Renal cortex interstitium (tissue), 11 donors: Measurements from ENCODE around the gene TMC7. TPM values are rescaled to one million over a fixed set of nuclear protein-coding genes. Genes with fewer than 3 reads are reported as not detected.

Experiments used
- DNase-seq, 11 donors: peaks; one replicate each; pipeline ENCODE4 v3.0.0-alpha.2; 2013; ENCODE audit warnings: low read depth in 9 of 11, low spot score in 4 of 11; ENCODE audit errors: extremely low read depth in 1 of 11
- polyA plus RNA-seq, 3 donors: library from polyadenylated mRNA; unstranded; fragments of 120-200 nt; gene quantifications; one replicate each; pipeline ENCODE4 v1.2.1, GENCODE V29; 2013; ENCODE audit not compliant: insufficient read length in 3 of 3

TMC7 gene
- polyA plus RNA-seq, 3 donors: 1.5 to 2.5 (median 2.2) TPM

DNA sequence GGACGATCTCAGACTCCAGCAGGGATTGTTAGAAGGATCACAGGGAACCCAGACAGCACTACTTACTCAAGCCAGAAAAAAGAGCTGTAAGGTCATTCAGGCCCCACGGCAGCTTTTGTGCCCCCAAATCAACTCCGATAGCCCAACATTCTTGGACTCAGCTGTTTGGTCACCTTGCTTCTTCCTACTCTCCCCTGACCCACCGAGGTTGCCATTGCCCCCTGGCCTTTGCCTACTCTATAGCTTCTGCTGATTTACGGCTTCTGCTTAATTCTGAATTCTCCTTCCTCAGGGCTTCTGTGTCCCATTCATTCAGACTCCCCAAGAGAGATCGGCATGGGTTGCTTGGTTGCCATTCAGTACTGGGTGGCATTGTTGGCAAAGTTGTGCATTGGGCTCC lies 121.4 kb downstream of the TMC7 start:
- no peak for DNase-seq

DNA sequence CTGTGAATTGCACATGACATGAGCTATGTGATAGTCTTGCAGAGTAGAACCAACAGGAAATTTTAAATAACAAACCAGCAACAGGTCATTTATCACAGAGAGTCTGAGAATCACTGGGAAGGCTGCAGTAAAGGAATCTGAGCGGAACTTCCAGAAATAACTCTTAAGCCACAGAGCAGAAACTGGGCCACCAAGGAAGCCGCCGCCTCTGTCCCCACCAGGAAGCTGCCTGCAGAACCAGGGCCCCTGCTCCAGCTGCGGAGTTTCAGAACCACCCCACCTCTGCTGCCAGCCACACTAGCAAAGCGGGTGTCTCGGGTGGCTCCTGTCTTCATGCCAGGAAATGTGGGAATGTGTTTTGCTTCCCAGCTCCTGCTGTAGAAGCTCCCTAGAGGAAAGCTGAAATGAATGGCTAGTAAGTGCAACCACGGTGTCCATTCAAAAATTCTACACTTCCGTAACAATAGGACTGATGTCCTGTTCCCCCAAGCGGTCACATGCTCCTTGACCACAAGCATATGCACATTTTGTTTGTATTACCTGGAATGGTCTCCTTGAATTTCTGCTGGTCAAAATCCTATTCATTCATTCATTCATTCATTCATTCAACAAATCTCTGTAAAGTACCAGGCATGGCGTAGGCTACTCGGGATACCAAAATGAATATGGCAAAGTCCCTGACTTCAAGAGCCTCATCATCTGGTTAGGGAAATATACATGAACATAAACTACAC lies 122.3 kb downstream of the TMC7 start:
- no peak for DNase-seq

DNA sequence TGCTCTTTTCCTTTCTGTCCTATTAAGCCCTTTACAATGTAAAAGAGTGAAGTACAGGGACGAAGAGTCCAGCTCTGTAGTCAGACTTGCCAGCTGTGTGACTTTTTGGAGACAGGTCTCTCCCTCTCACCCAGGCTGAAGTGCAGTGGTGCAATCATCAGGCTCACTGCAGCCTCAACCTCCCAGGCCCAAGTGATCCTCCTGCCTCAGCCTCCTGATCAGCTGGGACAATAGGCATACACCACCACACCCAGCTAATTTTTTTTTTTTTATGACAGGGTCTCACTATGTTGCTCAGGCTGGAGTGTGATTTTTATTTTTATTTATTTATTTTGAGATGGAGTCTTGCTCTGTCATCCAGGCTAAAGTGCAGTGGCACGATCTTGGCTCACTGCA lies 122.9 kb downstream of the TMC7 start:
- DNase-seq: no peak

DNA sequence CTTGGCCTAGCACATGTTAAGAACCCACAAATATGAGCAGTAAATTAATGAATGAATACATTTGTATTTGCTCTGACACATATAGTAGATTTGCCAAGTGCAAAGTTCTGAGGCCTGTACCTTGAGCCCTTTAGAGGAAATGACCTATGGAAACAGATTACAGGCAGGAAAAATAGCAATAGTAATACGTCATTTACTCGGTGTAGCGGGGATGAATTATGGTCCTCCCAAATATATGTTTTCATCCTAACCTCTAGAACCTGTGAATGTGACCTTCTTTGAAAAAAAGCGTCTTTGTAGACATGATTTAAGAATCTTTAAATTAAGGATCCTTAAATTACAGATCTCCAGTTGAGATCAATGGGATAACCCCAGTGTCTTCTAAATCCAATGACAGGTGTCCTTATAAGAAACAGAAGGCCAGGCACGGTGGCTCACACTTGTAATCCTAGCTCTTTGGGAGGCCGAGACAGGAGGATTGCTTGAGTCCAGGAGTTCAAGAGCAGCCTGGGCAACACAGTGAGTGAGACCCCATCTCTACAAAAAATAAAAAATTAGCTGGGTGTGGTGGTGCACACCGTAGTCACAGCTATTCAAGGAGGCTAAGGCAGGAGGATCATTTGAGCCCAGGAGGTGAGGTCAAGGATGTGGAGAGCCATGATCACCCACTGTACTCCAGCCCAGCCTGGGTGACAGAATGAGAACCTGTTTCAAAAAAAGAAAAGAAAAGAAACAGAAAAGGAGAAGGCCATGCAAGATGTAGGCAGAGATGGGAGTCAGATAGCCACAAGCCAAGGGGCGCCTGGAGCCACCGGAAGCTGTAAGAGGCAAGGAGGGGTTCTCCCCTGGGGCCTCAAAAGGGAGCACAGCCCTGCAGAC lies 124.9 kb downstream of the TMC7 start:
- DNase-seq: no peak

DNA sequence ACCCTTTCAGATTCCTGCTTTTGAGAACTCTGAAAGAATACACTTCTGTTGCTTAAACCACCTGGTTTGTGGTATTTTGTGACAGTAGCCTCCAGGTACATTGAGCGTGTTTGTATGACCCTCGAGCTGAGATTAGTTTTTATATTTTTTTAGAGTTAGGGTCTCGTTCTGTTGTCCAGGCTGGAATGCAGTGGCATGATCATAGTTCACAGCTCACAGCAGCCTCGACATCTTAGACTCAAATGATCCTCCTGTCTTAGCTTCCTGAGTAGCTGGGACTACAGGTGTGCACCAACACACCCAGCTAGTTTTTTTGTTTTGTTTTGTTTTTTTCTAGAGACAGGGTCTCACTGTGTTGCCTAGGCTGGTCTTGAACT lies 125.5 kb downstream of the TMC7 start:
- no peak for DNase-seq

DNA sequence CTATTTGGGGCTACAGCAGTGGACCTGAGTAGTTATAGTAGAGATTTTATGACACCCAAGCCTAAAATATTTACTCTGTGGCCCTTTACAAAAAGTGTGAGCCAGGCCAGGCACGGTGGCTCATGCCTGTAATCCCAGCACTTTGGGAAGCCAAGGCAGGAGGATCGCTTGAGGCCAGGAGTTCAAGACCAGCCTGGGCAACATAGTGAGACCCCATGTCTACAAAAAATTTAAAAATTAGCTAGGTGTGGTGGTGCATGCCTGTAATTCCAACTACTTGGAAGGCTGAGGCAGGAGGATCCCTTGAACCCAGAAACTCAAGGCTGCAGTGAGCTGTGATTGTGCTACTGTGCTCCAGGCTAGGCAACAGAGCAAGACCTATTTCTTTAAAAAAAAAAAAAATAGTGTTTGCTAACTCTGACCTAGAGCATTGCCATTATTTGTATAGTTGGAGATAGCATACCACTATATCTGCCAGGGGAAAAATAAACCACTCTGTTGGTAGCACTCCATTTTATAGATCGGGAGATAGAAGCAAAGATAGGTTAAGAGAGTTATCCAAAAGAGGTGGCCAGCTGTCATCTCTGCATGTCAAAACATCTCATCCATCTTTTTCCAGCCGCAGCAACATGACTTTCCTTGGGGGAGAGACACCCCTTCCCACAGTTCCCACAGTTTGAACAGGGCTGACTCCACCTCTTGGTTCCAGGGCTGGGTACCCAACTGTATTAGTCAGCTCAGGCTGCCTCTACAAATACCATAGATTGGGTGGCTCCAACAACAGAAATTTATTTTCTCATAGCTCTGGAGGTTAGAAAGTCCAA lies 127.0 kb downstream of the TMC7 start:
- no peak for DNase-seq

DNA sequence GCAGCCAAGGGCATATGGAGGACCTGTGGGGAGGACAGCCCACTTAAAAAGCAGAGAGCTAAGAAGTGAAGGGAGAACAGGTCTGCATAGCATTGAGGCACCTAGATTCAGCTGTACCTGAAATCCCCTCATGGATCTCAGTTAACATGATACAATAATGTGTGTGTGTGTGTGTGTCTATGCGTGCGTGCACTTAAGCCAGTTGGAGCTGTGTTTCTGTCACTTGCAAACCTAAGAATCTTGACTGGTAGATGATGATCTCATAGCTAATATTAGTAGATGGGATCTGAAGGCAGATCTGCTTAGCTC lies 128.3 kb downstream of the TMC7 start:
- no peak for DNase-seq

Other genes with a start within 250 kb of the TMC7 start
- gene RPS15A, start 193.6 kb upstream of the TMC7 start, polyA plus RNA-seq: 1,000 to 10,000 TPM; 1,826 to 2,462 (median 2,428) TPM
- gene ARL6IP1, start 182.4 kb upstream of the TMC7 start, polyA plus RNA-seq: 100 to 1,000 TPM; 246 to 312 (median 264) TPM
- gene SMG1, start 57.5 kb upstream of the TMC7 start, polyA plus RNA-seq: 10 to 100 TPM; 56.8 to 71.6 (median 60.6) TPM
- 10 to 100 TPM; 34.4 to 38.1 (median 35.2) TPM for gene COQ7, start 83.7 kb downstream of the TMC7 start, polyA plus RNA-seq
- 10 to 100 TPM; 13.9 to 17.4 (median 14.8) TPM for gene ITPRIPL2, start 130.0 kb downstream of the TMC7 start, polyA plus RNA-seq
- gene SYT17, start 184.3 kb downstream of the TMC7 start, polyA plus RNA-seq: 10 to 100 TPM in 1 of 3 donors, 1 to 10 TPM in 2; 9.3 to 10.5 (median 9.4) TPM